DMS 273 (cell line): ENCODE results near the gene PTPRG.
A peak's percentile ranks its signal among the peaks of the same experiment; 100 is the strongest.

Source experiments
- DNase-seq: peaks from one replicate; lab custom pipeline; 2025; ENCODE audit not compliant: unreplicated experiment; lab: John Stamatoyannopoulos, UW

The PTPRG gene

GRCh38 chr3:61583890-61584875, 22.8 kb downstream of the PTPRG start:
- DNase-seq, result no peak

GRCh38 chr3:61589856-61590255, 28.5 kb downstream of the PTPRG start:
- no peak for DNase-seq

- DNase-seq, result no peak
Measured at GRCh38 chr3:61591300-61591699, 29.9 kb downstream of the PTPRG start.

- DNase-seq, result no peak
Measured at GRCh38 chr3:61593446-61594029, 32.2 kb downstream of the PTPRG start.

GRCh38 chr3:61594144-61594963, 33.0 kb downstream of the PTPRG start:
- DNase-seq, result no peak

- DNase-seq, result no peak
Measured at GRCh38 chr3:61594964-61595285, 33.6 kb downstream of the PTPRG start.

GRCh38 chr3:61595288-61595687, 33.9 kb downstream of the PTPRG start:
- no peak for DNase-seq

GRCh38 chr3:61595826-61596225, 34.5 kb downstream of the PTPRG start:
- no peak for DNase-seq

- no peak for DNase-seq
Measured at GRCh38 chr3:61597906-61598305, 36.5 kb downstream of the PTPRG start.

- DNase-seq, result no peak
Measured at GRCh38 chr3:61600195-61600594, 38.8 kb downstream of the PTPRG start.

- no peak for DNase-seq
Measured at GRCh38 chr3:61601831-61602230, 40.5 kb downstream of the PTPRG start.

GRCh38 chr3:61602466-61602865, 41.1 kb downstream of the PTPRG start:
- DNase-seq, result no peak

GRCh38 chr3:61605589-61606175, 44.3 kb downstream of the PTPRG start:
- peak; percentile 24 for DNase-seq

GRCh38 chr3:61606196-61606595, 44.8 kb downstream of the PTPRG start:
- DNase-seq, result no peak

GRCh38 chr3:61608072-61608471, 46.7 kb downstream of the PTPRG start:
- no peak for DNase-seq

GRCh38 chr3:61608711-61609110, 47.3 kb downstream of the PTPRG start:
- DNase-seq, result no peak

- DNase-seq, result peak; percentile 17
Measured at GRCh38 chr3:61610316-61610715, 48.9 kb downstream of the PTPRG start.

GRCh38 chr3:61612211-61613194, 51.1 kb downstream of the PTPRG start:
- no peak for DNase-seq

- DNase-seq, result no peak
Measured at GRCh38 chr3:61613666-61614065, 52.3 kb downstream of the PTPRG start.

- no peak for DNase-seq
Measured at GRCh38 chr3:61615643-61616042, 54.3 kb downstream of the PTPRG start.
